Body of pancreas (tissue), 4 donors: ENCODE measurements around the gene STRIP2.

ENCODE experiments used
- CTCF ChIP-seq, 7 experiments: fragments of 450-650 bp in 4 of 7; fragments of 200-600 bp in 3 of 7; sonication (generic) in 3 of 7; IDR thresholded peaks; one replicate each; pipeline ENCODE4 v1.5.1; 2016 to 2019; ENCODE audit warnings: antibody characterized with exemption in 7 of 7
- POLR2A ChIP-seq, 3 donors: fragments of 450-650 bp; IDR thresholded peaks; one replicate each; pipeline ENCODE4 v1.6.1; 2016; ENCODE audit warnings: antibody characterized with exemption in 3 of 3, mild to moderate bottlenecking in 2 of 3

- TF ChIP-seq CTCF (IDR thresholded peaks at IDR 0.05) (no peak), POLR2A (IDR thresholded peaks at IDR 0.05) (no peak)
Measured at GRCh38 chr7:129482781-129483180, 48.5 kb downstream of the STRIP2 start.
